AG08396 (cell line): ENCODE results near the gene NLRP11.
"Not testable (repeated sequence)": the region's sequence is repeated elsewhere in the genome, so short reads cannot be mapped to it uniquely, and the experiment has no call there.

ENCODE experiments used
- DNase-seq: peaks from one replicate; pipeline ENCODE4 v3.0.0; 2012; ENCODE audit warnings: low spot score, mixed read lengths

The NLRP11 gene

GRCh38 chr19:55778331-55778730 is 53.5 kb downstream of the NLRP11 start:
- DNase-seq = no peak

- no peak for DNase-seq
Observed at GRCh38 chr19:55777528-55777927, 54.3 kb downstream of the NLRP11 start.

DNA sequence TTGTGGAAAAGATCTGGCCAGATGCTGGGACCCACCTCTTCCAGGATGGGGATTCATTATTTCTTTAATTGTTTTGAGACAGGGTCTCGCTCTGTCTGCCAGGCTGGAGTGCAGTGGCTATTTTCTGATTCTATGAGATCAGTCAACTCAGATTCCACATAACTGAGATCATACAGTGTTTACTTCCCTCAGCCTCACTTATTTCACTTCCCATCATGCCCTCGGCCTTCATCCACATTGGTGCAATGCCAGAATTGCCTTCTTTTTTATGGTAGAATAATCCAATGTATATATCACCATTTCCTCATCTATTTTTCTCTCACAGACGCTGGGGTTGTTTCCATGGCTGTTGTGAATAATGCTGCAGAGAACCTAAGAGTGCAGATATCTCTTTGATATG is 62.2 kb downstream of the NLRP11 start:
- not testable (repeated sequence) for DNase-seq

- not testable (repeated sequence) for DNase-seq
Observed at GRCh38 chr19:55768818-55769217, 63.0 kb downstream of the NLRP11 start, which contains the start of gene RFPL4AL1. RFPL4AL1 (plus strand) TSS chr19:55769118; CDS start chr19:55771805, 2,687 bp downstream.

DNA sequence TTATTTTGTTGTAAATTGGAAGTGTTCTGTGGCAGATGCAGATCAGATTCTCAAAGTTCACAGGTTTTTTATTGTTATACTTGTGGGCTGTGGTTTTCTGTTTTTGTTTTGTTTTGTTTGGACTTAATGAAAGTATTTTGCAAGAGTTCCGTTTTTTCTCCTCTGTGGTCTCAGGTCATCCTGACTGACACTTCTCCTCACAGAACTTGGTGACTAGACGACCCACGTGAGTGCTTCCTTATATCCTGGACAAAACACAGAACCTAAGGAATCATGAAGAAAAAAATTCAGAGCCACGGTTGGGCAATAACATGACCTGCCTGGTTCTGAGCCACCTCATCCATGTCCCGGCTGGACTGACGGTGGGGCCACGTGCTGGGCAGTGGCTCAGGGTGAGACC is 65.3 kb downstream of the NLRP11 start:
- DNase-seq = no peak

DNA sequence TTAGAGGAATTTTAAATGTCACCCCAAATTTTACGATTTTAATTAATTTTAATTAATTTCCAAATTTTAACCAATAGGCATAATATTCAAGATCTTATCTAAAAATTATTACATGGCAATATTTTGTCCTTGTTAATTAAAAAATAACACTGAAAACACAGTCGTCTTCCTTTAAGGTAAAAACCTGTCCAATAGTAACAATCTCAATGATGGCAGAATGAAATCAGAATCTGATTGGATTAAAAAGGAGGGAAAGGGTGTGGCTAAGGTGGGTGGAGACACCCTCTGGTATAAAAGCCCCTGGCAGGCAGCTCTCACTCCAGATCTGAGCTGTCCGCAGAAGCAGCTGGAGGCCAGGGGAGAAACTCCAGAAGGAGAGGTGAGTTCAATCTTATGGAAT is 73.0 kb downstream of the NLRP11 start, which contains the start of gene RFPL4A:
Gene RFPL4A, plus strand, starts transcription at position 301 of the 400 bp plus-strand sequence. CDS start 2,704 bp downstream, outside the sequence.
- DNase-seq = not testable (repeated sequence)

DNA sequence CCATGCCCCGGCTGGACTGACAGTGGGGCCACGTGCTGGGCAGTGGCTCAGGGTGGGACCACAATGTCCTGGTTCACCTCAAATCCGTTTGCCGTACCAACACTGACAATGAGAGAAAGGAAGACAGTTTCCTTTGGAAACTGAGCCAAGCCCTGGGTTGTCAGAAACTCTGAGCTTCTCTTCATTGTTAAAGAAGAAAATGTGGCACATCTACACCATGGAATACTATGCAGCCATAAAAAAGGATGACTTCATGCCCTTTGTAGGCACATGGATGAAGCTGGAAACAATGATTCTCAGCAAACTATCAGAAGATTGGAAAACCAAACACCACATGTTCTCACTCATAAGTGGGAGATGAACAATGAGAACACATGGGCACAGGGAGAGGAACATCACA is 75.0 kb downstream of the NLRP11 start:
- not testable (repeated sequence) for DNase-seq

DNA sequence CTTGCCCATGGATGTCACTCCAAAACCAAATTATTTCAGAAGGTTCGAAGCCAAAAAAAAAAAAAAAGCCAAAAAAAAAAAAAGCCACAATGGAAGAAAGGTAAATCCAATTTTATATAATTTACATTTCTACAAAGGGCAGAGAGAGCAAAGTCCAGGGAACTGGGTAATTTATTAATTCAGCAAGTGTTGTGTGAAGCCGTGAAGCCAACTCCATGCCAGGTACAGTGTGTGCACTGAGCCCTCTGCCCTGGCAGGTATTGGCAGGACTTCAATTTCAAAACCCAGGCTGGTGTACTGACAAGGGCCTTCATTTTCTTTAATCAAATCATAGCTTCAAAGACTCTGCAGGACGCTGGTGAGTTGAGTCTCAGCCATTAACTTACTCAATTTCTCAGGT is 78.4 kb downstream of the NLRP11 start:
- no peak for DNase-seq

- no peak for DNase-seq
Observed at GRCh38 chr19:55750715-55751114, 81.1 kb downstream of the NLRP11 start.

DNA sequence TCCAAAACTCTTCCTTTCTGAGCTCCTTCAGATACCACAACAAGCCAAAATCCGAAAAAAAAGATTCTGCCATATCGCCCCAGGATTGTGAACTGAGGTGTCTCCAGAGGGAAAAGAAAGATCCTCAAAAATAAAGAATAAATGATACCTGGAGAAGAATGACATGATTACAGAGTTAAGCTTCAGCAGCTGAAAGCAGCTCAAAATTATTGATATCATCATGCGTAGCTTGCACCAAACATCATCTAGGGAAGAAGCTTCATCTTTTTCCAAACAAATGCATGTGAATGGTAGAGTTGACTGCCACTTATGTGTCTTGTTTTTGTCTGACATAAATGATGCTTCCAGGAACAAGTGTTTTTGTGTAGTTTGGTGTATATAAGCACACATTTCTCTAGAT is 93.5 kb downstream of the NLRP11 start, which contains the start of gene NLRP9:
Gene NLRP9, minus strand, starts transcription at position 101 of the 400 bp plus-strand sequence. Its CDS starts 28 bp downstream, at position 73.
- DNase-seq = no peak
